Medulla oblongata (tissue), 1 donor: ENCODE results near the gene RPP25L.

ENCODE experiments used
- DNase-seq: peaks from one replicate; pipeline ENCODE4 v3.0.0-alpha.2; 2015; ENCODE audit errors: extremely low spot score

Gene RPP25L

GRCh38 chr9:34585946-34586669 is 25.8 kb downstream of the RPP25L start:
- DNase-seq = no peak

GRCh38 chr9:34584970-34585369 is 26.9 kb downstream of the RPP25L start:
- DNase-seq = no peak

DNA sequence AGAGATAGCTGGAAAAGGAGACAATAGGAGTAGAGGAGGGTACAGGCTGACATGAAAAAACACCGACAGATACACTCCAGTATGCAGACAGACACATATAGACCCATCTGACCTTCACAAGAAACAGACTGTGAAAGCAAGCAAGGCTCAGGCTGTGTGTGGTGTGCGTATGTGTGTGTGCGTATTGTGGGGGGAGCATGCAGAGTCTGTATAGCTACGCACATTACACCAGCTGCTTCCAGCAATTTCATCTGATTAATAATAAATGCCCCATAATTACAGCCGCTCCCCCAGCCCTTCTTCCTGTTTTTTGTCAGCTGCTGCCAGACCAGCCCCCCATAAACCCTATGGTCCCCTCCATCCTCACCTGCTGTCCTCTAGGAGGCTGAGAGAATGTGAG is 29.1 kb downstream of the RPP25L start:
- no peak for DNase-seq

GRCh38 chr9:34581318-34581717 is 30.6 kb downstream of the RPP25L start:
- DNase-seq = no peak

DNA sequence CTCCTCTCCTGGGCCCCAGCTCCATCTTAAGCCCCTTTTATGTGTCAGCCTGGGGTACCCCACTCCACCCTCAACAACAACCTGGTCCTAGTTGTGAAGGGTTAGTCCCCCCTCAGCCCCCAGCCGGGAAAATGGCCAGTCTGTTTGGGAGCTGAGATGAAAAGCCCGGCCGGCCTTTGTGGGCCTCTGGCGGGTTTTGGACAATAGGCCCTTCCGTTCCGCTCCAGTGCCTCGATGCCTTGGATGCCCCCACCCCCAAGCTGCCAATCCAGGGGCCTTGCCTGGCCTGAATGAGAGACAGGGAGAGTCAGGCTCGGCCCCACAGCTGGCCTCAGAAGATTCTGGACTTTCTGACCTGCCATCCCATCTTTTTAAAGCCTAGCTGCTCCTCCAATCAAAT is 31.5 kb downstream of the RPP25L start:
- peak; percentile 54 for DNase-seq

DNA sequence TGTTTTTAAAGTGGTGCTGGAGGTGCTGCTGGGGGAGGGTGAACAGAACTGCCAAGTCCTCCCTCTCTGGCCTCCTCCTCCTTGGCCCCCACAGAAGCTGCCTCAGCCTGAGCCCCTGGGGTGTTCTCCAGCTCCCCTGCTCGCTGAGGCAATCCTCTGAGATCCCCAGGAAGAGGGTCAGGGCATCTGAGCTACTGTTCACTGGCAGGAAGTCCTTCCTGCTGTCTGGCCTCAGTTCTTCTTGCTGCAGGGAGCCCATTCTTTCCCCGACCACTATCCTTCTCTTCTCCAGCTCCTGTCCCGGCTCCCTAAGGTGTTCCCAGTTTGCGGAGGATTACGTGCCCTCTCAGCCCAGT is 32.1 kb downstream of the RPP25L start:
- no peak for DNase-seq

GRCh38 chr9:34579104-34579807 is 32.6 kb downstream of the RPP25L start:
- no peak for DNase-seq

GRCh38 chr9:34578241-34579103 is 33.4 kb downstream of the RPP25L start:
- no peak for DNase-seq

DNA sequence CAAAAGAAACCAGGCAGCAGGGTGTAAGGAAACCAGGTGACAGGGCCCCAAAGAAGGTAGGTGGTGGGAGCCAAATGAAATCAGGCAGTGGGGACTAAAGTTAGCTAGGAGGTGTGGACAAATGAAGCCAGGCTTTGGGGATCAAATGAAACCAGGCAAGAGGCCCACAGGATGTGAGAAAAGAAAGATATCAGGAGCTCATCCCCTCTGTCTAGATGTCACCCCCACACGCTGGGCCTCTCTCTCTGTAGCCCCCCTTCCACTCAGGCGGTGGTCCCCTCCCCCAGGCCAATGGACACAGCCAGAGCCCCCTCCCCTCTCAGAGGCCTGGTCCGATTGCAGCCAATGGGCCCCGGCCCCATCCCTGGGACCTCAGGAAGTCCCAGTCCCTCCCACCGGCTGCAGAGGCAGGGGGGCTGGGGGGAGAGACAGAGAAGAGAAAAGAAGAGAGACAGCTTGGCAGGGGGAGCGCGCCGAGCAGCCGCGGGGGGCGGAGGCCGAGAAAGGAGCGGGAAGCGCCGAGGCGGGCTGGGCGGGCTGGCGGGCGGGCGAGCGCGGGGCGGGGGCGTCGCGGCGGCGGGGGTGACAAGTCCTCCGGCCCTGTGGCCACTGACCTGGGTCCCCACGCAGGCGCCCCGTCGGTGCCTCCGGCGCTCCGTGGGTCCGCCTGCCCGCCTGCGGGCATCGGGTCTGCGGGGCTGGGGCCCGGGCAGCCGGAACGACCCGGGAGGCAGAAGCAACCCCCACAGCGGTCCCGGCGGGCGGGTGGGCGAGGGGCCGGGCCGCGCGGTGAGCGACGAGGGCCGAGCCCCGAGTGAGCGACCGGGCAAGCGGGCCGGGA is 34.3 kb downstream of the RPP25L start:
- DNase-seq = no peak

DNA sequence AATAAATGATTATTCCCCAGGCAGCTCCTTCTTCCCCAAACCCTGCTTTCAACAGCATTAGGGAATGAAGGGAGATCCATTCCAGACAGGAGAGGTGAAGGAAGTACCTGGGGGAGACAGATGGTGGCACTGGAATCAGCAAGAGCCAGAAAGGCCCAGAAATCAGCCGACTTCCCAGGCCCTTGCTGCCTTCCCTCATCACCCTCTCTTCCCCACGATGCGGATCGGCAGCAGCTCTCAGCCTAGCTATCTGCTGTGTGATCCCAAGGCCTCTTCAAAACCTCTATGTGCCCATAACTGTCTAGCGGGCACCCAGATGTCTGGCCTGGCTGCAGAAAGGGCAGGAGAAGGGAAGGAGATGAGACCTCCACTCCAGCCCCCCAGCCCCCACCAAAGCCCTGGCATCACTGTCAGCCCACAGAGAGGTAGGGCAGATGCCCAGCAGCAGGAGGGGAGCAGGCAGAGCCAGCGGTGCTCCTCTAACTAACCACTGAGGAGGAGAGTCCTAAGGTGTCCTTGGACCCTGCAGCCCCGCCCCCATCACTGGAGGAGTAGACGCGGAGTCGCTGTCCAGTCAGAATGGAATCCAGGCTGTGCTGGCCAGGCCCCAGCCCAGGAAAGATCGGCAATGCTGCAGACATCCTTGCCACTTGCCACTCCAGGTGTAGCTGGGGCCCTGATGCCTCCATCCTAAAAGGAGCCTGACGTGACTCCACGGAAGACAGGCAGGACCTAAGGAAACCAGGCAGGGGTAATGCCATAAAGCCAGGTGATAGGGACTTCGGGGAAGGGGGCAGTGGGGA is 35.1 kb downstream of the RPP25L start:
- no peak for DNase-seq

DNA sequence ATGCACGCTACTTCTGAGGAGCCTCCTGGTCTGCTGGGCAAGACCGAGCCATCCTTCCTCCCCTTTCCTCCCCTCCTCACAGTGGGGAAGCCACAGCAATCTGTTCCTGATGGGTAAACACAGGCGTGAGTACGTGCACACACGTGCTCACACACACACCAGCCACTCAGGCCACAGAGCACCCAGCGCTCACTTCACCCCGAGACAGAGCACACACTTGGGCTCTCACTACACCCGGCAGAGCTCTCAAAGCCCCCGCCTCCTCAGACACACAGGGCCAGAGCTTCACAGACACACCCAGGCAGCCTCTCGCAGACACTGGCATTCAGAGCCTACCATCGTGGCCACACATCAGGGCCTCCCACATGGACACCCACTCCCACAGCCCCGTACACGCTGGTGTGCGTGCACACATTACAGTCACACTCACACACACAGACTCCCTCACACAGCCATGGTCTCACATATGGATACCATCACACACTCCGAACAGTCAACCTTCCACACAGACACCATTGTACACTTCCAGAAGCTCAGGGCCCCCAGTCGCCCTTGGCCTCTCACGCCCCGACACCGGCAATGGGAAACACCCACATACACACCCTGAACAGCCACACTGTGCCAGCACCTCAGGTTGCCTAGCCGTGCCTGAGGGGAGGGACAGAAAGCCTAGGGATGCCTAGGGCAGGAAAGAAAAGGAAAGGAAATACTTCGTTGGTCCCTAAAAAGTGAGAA is 35.9 kb downstream of the RPP25L start:
- DNase-seq = no peak

GRCh38 chr9:34575241-34575640 is 36.7 kb downstream of the RPP25L start:
- DNase-seq = no peak

- DNase-seq = no peak
Observed at GRCh38 chr9:34574571-34574970, 37.3 kb downstream of the RPP25L start.

GRCh38 chr9:34573599-34574325 is 38.1 kb downstream of the RPP25L start:
- no peak for DNase-seq

- DNase-seq = no peak
Observed at GRCh38 chr9:34572628-34573027, 39.3 kb downstream of the RPP25L start.

GRCh38 chr9:34572092-34572491 is 39.8 kb downstream of the RPP25L start:
- no peak for DNase-seq

DNA sequence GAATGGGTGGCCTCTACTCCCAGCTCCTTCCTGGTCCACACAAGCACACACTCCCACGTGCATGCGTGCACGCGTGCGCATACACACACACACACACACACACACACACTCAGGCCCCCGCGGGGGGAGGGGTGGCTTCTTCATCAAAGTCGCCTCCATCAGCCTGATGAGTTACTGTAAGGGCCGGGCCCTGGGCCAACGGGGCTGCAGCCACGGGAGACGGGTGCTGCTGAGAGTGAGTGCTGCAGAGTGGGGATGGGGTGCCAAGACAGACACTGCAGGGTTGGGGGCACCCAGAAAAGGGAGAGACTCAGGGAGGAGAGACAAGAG is 40.5 kb downstream of the RPP25L start:
- DNase-seq = no peak

GRCh38 chr9:34570809-34571480 is 41.0 kb downstream of the RPP25L start:
- no peak for DNase-seq

- no peak for DNase-seq
Observed at GRCh38 chr9:34570376-34570775, 41.5 kb downstream of the RPP25L start.
